HS-27A (cell line): Measurements from ENCODE around the gene SZT2.
A peak's percentile ranks its signal among the peaks of the same experiment; 100 is the strongest.
"Not testable (repeated sequence)": the region's sequence is repeated elsewhere in the genome, so short reads cannot be mapped to it uniquely, and the experiment has no call there.

ENCODE experiments used
- DNase-seq: peaks from one replicate; pipeline ENCODE4 v3.0.0-alpha.2; 2012; ENCODE audit warnings: low read depth, missing footprints

The SZT2 gene

DNA sequence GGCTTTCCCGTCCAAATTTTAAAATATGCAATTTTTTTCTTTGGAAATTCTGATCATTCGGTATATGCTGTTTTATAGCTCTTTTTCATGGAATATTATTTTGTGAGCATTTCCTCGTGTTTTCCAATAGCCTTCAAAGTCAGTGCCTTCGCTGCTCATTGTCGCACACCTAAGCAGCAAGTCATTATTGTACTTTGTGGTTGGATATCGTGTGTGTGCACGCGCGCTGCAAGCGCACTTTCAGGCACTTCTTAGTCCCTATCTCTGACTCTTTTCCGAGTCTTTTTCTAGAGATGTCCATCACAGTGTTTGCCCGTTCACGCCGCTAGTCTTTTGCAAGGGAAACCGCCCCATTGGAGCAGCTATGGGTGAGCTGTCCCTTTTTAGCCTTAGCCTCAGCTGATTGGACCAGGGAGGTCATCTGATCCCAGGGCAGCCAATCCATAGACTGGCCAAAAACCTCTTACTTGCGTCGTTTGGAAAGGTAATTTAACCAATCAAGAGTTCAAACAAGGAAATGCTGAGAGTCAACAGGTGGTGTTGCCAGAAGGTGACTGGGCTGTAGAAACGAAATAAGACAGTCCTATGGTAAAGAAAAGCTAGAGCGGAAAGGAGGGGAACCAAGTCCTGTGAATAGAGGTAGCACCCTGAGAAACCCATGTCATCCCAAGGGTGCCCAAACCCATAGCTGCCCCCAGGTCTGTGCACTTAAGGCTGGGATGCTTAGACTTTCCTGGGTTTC is 64.7 kb downstream of the SZT2 start:
- DNase-seq, result peak; percentile 80

DNA sequence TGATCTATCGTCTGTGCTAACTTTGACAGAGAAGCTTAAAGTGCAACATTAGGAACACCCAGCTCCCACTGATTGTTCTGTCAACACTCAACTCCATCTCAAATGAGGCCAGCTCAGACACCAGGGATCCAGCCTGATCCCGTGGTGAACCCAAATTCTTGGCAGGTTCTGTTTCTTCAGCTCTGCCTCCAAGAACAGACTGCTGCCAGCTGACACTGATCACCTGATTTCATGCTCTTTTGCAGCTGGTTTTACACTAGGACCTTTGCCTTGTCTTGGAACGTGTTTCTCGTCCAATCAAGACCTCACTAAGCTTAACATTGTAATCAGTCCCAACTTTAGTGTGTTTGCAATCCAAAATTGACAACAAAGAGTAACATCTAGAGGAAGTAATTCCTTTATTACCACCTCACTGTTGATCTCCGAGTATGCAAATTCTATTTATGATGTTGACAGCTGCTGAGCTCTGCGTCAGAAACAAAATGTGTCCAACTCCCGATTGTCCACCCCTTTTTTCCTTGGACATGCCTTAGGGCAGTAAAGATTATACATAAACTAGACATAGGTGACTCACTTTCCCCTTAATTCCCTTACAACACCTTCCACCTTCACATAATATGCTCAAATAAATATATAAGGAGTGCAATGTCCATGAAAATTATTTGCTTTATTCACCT is 65.7 kb downstream of the SZT2 start:
- DNase-seq, result no peak

DNA sequence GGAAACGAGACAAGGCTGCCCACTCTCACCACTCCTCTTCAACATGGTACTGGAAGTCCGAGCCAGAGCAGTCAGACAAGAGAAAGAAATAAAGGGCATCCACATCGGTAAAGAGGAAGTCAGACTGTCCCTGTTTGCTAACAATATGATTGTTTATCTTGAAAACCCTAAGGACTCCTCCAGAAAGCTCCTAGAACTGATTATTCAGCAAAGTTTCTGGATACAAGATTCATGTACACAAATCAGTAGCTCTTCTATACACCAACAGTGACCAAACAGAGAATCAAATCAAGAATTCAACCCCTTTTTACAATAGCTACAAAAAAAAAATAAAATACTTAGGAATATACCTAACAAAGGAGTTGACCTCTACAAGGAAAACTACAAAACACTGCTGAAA is 68.7 kb downstream of the SZT2 start:
- DNase-seq, result not testable (repeated sequence)

DNA sequence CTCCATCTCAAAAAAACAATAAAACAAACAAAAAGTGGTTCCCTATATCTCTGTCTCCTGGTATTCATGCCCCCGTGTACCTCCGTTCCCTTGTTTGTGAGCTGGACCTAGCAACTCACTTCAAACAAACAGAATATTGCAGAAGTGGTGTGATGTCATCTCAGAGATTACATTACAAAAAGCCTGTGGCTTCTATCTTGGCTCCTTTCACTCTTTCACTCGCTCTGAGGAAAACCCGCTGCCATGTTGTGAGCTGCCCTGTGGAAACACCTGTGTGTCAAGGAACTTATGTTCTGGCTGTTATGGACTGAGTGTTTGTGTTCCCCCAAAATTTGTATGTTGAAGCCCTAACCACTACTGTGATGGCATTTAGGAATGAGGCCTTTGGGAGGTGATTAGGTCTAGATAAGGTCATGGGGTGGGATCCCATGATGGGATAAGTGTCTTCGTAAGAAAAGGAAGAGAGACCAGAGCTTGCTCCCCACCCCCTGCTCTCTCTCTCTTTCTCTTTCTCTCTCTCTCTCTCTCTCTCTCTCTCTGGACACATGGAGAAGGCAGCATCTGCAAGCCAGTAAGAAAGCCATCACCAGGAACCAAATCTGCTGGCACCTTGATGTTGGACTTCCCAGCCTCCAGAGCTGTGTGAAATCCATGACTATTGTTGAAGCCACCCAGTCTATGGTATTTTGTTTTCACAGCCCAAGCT is 71.4 kb downstream of the SZT2 start:
- DNase-seq, result no peak

DNA sequence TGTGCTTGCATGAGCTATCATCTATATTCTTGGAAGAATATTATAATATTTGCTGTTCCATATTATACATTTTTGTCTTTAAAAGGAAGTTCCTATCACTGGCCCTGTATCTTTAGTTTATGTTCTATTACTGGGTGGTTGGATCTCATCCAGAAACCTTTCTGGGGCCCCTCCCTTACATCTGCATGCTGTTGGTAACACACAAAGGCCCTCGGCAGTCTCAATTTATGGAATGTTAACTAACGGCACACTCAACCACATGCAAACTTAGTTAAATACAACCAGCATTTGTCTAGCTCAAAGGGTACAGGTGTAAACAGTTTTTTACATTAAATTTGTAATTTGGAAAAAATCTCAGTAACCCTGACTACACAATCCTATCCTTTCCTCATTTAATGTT is 73.8 kb downstream of the SZT2 start:
- no peak for DNase-seq

DNA sequence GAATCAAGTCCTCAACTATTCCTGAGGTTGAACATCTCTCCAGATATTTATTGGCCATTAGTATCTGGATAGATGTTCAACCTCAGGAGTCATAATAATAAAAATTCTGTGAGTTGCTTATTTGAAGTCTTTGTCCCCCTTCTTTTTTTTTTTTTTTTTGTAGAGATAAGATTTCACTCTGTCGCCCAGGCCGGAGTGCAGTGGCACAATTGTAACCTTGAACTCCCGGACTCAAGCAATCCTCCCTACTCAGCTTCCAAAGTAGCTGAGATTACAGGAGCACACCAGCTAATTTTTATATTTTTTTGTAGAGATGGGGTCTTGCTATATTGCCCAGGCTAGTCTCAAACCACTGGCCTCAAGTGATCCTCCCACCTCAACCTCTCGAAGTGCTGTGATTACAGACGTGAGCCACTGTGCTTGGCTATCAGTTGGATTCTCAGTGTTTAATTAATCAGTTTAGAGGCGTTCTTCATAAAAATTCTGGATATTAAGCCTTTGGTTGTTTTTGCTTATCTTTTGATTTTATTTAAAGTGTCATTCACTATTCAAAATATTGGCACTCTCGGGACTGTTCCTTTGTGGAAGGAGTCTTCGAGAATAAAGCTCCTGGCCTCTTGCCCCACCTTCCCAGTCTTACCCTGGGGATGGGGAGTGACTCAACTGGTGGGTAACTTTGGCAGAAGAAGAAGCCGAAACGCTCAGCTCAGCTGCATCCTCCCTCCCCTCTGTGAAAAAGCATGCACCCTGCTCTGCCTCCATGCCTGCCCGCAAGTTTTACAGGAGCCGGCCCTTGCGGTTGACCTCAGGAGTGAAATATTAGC is 75.2 kb downstream of the SZT2 start:
- no peak for DNase-seq

DNA sequence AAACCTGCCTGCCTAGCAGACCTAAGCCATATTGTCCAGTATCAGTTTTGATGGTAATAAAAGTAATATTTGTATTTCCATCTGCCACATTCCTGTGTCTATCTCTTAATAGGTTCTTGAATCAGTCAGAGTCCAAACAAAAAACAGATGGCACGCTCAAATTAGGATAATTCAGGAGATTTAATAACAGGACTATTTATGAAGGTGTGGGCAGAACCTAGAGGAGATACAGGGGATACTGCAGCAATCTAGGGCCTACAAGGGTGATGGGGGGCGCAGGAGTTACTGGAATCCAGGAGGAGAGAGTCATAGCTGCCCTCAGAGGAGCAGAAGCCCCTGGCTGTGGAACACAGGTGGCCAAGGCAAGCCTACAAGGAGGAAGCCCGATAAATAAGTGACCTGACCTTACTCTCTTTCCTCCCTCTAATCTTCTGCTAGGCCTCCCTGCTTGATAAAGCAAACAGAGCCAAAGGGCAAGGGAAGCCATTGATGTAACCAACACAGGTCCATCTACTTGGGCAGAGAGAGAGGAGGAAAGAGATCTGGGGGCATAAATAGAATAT is 75.9 kb downstream of the SZT2 start:
- DNase-seq, result no peak

DNA sequence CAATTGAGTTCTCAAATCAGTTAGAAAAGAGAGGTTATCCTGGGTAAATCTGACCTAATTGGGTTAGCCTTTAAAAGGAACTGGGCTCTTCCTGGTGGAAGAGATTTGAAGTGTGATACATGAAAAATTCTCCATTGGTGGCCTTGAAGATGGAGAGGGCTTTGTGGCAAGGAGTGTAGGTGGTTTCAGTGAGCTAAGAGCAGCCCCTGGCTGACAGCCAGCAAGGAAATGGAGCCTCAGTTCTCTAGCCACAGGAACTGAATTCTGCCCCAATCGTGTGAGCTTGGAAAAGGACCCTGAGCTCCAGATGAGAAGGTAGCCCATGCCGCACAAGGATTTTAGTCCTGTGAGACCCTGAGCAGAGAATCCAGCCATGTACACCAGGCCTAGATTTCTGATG is 76.7 kb downstream of the SZT2 start:
- no peak for DNase-seq

DNA sequence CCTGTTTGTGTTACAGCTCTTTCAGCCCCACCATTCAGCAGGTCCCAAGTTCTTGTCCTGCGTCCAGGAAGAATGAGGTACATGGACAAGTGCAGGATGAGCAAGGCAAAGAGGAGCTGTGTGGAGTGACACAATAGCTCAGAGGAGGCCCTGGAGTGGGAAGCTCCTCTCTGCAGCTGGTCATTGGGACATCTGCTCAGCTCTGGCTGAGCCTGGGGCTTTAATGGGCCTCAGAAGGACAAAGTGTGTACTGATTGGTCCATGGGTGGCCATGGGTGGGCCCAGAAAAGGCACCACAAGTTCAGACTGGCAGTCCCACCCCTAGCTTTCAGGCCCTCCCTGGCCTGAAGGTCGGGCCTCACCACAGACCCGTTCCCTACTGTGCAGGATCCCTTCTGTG is 78.7 kb downstream of the SZT2 start:
- no peak for DNase-seq

DNA sequence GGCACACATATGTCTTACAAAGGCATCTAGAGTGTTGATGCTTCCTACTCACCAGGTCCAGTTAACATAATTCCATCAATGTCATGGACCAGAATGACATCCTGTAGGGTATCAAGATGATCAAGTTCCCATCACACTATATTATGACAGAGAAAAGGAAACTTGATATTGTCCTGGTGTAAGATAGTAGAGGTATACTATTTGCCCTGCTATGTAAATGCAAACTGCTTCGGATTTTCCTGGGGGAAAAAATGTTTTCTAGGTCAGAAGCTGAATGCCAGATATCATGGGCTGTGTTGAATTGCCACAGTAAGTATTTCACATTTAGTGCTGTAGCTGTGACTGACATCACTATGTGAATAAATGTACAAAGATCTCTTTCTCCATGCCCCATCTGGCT is 80.2 kb downstream of the SZT2 start:
- no peak for DNase-seq

DNA sequence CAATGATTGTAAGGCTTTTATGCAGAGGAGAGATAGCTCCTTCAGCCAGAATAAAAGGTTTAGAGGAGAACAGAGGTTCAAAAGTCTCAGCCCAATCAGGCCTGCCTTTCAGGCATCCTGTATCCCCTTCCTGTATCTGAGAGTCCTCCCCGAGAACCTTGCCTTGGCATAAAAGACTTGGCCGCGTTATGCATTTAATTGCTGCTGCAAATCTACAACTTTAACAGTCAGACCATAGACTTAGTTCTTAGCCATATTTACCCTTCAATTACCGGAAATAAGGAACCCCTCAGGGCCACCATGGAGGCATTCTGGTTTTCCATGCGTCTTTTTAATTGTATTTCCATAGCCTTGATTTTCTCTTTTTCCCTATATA is 82.4 kb downstream of the SZT2 start:
- DNase-seq, result no peak

DNA sequence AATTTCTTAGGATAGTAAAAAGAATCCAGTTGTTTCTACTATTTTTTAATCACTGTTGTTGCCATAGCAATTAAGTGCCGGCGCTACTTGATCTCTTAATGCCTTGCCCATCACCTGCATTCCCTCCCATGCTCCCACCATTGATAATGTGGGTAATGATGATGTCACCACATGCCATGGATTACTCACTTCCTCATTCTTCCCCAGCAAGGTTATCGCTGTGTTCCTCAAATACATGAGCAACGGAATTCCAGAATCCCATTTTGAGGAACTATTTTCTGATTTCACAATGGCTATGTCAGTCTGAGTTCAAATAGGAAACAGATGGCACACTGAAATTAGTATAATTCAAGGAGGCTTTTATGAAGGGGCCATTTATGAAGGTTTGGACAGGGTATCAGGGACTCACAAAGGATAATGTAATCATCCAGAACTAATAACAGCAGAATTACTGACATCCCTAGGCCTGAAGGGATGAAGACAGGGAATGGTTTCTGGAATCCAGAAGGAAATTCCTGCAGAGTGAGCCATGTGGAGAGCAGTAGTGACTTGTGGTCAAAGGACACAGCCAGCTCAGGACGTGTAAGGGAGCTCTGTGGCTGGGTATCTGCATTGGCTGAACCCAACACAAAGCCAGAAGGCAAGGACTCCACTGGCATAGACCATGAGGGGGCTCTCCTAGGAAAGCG is 82.9 kb downstream of the SZT2 start:
- DNase-seq, result peak; percentile 99

DNA sequence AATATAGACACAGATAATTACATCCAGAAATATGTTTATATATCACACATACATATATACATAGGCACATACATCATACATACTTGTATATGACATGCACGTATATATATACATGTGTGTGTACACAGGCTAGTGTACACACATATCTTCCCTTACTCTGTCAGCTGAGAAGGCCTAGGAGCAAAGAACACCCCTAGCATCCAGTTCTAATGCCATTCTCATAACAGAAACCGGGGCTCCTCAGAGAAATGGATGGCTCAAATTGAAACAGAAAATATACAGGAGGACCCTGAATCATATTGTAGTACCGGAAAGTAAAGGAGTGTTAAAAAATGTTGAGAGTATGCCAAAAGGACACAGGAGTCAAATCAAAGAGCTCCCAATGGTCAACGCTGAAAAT is 83.8 kb downstream of the SZT2 start:
- no peak for DNase-seq

DNA sequence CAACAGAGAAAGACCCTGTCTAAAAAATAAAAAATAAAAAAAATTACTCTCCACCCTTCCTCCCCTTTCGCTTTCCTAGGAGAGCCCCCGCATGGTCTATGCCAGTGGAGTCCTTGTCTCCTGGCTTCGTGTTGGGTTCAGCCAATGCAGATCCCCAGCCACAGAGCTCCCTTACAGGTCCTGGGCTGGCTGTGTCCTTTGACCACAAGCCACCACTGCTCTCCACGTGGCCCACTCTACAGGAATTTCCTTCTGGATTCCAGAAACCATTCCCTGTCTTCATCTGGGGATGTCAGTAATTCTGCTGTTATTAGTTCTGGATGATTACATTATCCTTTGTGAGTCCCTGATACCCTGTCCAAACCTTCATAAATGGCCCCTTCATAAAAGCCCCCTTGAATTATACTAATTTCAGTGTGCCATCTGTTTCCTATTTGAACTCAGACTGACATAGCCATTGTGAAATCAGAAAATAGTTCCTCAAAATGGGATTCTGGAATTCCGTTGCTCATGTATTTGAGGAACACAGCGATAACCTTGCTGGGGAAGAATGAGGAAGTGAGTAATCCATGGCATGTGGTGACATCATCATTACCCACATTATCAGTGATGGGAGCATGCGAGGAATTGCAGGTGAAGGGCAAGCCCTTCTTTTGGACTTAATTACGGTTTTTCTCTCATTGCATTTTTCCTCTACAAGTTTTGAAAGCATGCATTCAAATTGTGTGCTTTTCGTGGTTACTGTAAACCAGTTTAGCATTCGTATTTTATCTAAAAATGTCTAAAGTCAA is 86.1 kb downstream of the SZT2 start:
- DNase-seq, result peak; percentile 87

DNA sequence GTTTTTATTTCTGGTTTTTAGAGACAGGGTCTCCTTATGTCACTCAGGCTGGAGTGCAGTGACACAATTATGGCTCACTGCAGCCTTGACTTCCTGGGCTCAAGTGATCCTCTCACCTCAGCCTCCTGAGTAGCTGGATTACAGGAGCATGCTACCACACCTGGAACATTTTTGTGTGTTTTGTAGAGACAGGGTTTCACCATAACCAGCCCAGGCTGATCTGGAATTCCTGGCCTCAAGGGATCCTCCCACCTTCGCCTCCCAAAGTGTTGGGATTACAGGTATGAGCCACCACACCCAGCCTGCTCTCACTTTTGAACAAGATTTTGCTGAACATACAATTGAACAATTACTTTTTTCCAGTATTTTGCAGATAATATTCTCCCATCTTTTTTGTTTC is 88.0 kb downstream of the SZT2 start:
- DNase-seq, result no peak

DNA sequence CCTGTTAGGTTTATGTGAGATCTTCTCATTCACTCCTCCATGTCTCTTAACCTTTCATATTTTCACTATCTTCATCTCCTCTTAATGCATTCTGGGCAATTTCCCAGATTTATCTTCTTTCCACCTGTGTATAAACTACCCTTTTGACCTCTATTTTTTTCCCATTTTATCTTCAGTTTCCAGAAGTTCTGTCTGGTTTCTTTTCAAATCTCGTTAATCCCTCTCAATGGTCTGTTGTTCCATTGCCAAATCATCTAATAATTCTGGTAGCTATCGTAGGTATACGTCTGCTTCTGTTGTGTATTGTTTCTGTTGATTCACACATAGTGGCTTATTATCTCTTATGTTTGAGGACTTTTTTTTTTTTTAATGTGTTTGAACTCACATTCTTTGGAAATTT is 89.7 kb downstream of the SZT2 start:
- no peak for DNase-seq

DNA sequence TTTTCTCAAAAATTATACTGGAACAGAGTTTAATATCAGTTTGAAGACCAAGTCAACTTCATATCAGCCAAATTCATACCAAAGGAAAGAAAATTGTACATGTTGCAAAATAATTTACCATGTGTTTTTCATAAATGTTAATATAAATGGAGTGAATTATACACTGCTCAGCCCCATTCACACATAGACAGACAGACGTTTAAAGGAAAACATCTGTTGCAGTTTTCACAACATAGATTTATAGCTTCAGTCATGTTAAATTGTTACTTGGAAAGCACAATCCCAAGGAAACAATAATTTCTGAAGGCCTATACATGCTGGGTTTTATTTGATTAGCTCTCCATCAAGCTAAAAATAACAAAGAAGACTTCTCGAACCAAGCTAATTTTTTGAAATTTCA is 91.8 kb downstream of the SZT2 start:
- DNase-seq, result no peak

DNA sequence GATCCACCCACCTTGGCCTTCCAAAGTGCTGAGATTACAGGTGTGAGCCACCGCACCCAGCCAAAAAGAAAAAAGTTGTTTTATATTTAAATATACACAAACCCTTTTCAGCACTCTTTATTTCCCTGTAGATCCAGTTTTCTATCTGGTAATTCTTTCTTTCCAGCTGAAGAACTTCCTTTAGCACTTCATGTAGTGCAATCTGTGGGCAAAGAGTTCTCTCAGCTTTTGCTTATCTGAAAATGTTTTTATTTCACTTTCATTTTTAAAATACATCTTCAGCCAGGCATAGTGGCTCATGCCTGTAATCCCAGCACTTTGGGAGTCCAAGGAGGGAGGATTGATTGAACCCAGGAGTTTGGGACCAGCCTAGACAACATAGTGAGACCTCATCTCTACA is 92.5 kb downstream of the SZT2 start:
- no peak for DNase-seq

DNA sequence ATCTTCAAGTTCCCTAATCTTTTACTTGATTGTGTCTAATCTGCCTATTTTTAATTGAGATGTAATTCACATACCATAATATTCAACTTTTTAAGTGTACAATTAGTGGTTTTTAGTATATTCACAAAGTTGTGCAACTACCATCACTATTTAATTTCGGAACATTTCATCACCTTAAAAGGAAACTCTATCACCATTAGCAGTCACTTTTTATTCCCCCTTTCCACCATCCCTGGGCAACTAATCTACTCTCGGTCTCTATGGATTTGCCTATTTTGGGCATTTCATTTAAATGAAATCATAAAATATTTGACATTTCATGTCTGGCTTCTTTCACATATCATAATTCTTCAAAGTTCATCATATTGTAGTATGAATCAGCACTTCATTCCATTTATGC is 94.7 kb downstream of the SZT2 start:
- no peak for DNase-seq

DNA sequence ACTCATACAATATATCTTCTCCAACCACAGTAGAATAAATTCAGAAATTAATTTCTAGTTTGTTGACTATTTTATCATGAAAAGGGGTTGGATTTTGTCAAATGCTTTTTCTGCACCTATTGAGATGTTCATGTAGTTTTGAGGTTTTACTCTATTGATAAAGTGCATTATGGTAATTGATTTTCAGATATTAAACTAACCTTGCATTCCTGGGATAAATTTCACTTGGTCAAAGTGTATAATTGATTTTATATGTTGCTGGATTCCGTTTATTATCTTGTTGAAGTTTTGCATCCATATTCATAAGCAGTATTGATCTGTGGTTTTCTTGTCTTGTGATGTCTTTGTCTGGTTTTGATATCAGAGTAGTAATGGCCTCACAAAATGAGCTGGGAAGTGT is 98.5 kb downstream of the SZT2 start:
- DNase-seq, result no peak

DNA sequence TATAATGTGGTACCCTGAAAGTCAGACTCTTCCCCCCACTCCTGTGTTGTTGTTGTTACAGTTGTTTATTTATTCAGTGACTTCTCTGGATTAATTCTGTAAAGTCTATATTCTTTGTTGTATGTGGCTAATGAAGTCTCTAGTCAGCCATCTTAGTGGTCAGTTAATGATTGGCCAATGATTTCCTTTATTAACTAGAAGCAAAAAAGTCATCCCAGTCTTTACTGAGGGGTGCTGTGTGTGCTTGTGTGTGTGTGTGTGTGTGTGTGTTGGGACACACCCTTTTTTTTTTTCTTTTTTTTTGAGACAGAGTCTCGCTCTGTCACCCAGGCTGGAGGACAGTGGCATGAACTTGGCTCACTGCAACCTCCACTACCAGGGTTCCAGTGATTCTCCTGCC is 101.4 kb downstream of the SZT2 start:
- DNase-seq, result no peak
